Measurements from ENCODE around the gene HMCN2. TPM values are rescaled to one million over a fixed set of nuclear protein-coding genes. Genes with fewer than 3 reads are reported as not detected.
"Not testable (repeated sequence)": the region's sequence is repeated elsewhere in the genome, so short reads cannot be mapped to it uniquely, and the experiment has no call there.

Gene HMCN2
- total RNA-seq, 4 donors from 2014 or later, result 1.8 to 46.7 (median 24.4) TPM

- no peaks in the 10 kb centered on the region for H3K36me3 ChIP-seq
- DNase-seq, result no peak
- no peaks in the 10 kb centered on the region for H3K4me1 ChIP-seq
- TF ChIP-seq CTCF (IDR thresholded peaks at IDR 0.05) (no peak), POLR2A (IDR thresholded peaks at IDR 0.05) (no peak)
- H3K4me3 ChIP-seq, result no peak overlapping the region
- no peaks in the 10 kb centered on the region for H3K9me3 ChIP-seq
- intact Hi-C loops (cut with DNase I; ENCODE audit: low total_unique reads), result no loop called here
- H3K27ac ChIP-seq, result no peak overlapping the region
- no peaks in the 10 kb centered on the region for H3K27me3 ChIP-seq
Measured at GRCh38 chr9:130339306-130339705, 73.7 kb downstream of the HMCN2 start.

GRCh38 chr9:130340011-130340410, 74.5 kb downstream of the HMCN2 start:
- DNase-seq, result no peak
- Histone ChIP-seq H3K27me3 (no peaks in the 10 kb centered on the region), H3K4me1 (no peaks in the 10 kb centered on the region), H3K27ac (no peak overlapping the region), H3K9me3 (no peaks in the 10 kb centered on the region), H3K36me3 (no peaks in the 10 kb centered on the region), H3K4me3 (no peak overlapping the region)
- intact Hi-C loops (cut with DNase I; ENCODE audit: low total_unique reads), result loop anchor here (10.0 kb wide), 2 partner anchors 95 to 235 kb away; no protein-coding TSS in a partner anchor
- TF ChIP-seq CTCF (IDR thresholded peaks at IDR 0.05) (no peak), POLR2A (IDR thresholded peaks at IDR 0.05) (no peak)

- H3K36me3 ChIP-seq, H3K9me3 ChIP-seq, H3K4me1 ChIP-seq, H3K27ac ChIP-seq, H3K27me3 ChIP-seq, H3K4me3 ChIP-seq, DNase-seq: not testable (repeated sequence)
- intact Hi-C loops (cut with DNase I; ENCODE audit: low total_unique reads), result loop anchor here (10.0 kb wide), 2 partner anchors 96 to 236 kb away; no protein-coding TSS in a partner anchor
Measured at GRCh38 chr9:130340557-130340956, 75.0 kb downstream of the HMCN2 start.

GRCh38 chr9:130341128-130341527, 75.6 kb downstream of the HMCN2 start:
- H3K27ac ChIP-seq, result no peak overlapping the region
- no peak for DNase-seq

GRCh38 chr9:130341839-130342713, 76.5 kb downstream of the HMCN2 start:
- no peak for DNase-seq
- Histone ChIP-seq H3K9me3 (no peaks in the 10 kb centered on the region), H3K27me3 (no peaks in the 10 kb centered on the region), H3K4me3 (no peak overlapping the region), H3K4me1 (no peaks in the 10 kb centered on the region), H3K36me3 (no peaks in the 10 kb centered on the region), H3K27ac (no peak overlapping the region)
- intact Hi-C loops (cut with DNase I; ENCODE audit: low total_unique reads), result loop anchor here (10.0 kb wide), 2 partner anchors 97 to 237 kb away; no protein-coding TSS in a partner anchor
- TF ChIP-seq CTCF (IDR thresholded peaks at IDR 0.05), result no peak
- no peak for TF ChIP-seq POLR2A (IDR thresholded peaks at IDR 0.05)

More at GRCh38 chr9:130341128-130341527, 75.6 kb downstream of the HMCN2 start:
- no peak for TF ChIP-seq CTCF (IDR thresholded peaks at IDR 0.05)
- TF ChIP-seq POLR2A (IDR thresholded peaks at IDR 0.05), result no peak
- intact Hi-C loops (cut with DNase I; ENCODE audit: low total_unique reads), result loop anchor here (10.0 kb wide), 2 partner anchors 96 to 236 kb away; no protein-coding TSS in a partner anchor
- Histone ChIP-seq H3K27me3 (no peaks in the 10 kb centered on the region), H3K9me3 (no peaks in the 10 kb centered on the region), H3K36me3 (no peaks in the 10 kb centered on the region), H3K4me3 (no peak overlapping the region), H3K4me1 (no peaks in the 10 kb centered on the region)

All from uterus (tissue), 4 donors.